GM12892 (cell line): Measurements from ENCODE around the gene RECK.

Experiments
- POLR2A ChIP-seq: IDR thresholded peaks from 2 replicates; pipeline ENCODE4 v1.6.1; 2011; ENCODE audit warnings: low read depth, low read length, control low read depth
- POLR2AphosphoS5 ChIP-seq: IDR thresholded peaks from 2 replicates; pipeline ENCODE4 v1.6.1; 2011; ENCODE audit warnings: low read depth, low read length, control low read depth
- TAF1 ChIP-seq: IDR thresholded peaks from 2 replicates; pipeline ENCODE4 v1.6.1; 2011; ENCODE audit warnings: low read depth, mild to moderate bottlenecking, control low read depth, low read length, borderline replicate concordance

- TF ChIP-seq POLR2AphosphoS5 (no peak), TAF1 (no peak), POLR2A (no peak)
These were observed 119.4 kb downstream of the RECK start for GRCh38 chr9:36156116-36156515.
